Osteoblast (primary cell): ENCODE measurements around the gene RIPOR2. TPM values are rescaled to one million over a fixed set of nuclear protein-coding genes. Genes with fewer than 3 reads are reported as not detected.

Experiments
- DNase-seq: peaks from one replicate; pipeline ENCODE4 v3.0.0; 2011; ENCODE audit warnings: low spot score, mixed read lengths; ENCODE audit not compliant: insufficient read length; ENCODE audit errors: missing footprints
- H2AFZ ChIP-seq: 2 replicates; pipeline ENCODE4 v1.6.0; 2011; ENCODE audit warnings: mild to moderate bottlenecking, low read length
- H3K27ac ChIP-seq: 2 replicates; pipeline ENCODE4 v1.5.1; 2011; ENCODE audit warnings: mild to moderate bottlenecking, low read depth, low read length, moderate library complexity
- H3K27me3 ChIP-seq: 2 replicates; pipeline ENCODE4 v1.6.0; 2012; ENCODE audit warnings: mild to moderate bottlenecking, control low read depth, inconsistent platforms, low read length, moderate library complexity; ENCODE audit not compliant: insufficient read depth
- H3K36me3 ChIP-seq: 2 replicates; pipeline ENCODE4 v1.5.1; 2011; ENCODE audit warnings: mild to moderate bottlenecking, low read length, control low read depth, moderate library complexity; ENCODE audit not compliant: insufficient read depth
- H3K4me1 ChIP-seq: 2 replicates; pipeline ENCODE4 v1.5.1; 2011; ENCODE audit warnings: mild to moderate bottlenecking, low read length, control low read depth, moderate library complexity; ENCODE audit not compliant: insufficient read depth
- H3K4me2 ChIP-seq: 2 replicates; pipeline ENCODE4 v1.6.0; 2011; ENCODE audit warnings: mild to moderate bottlenecking, low read length; ENCODE audit not compliant: insufficient read depth
- H3K4me3 ChIP-seq: fragments of 200-600 bp; sonication (generic); 3 replicates; pipeline ENCODE4 v1.5.1; 2012; ENCODE audit warnings: mild to moderate bottlenecking, low read length, inconsistent platforms; ENCODE audit not compliant: insufficient read depth
- H3K79me2 ChIP-seq: 2 replicates; pipeline ENCODE4 v1.6.0; 2012; ENCODE audit warnings: mild to moderate bottlenecking, low read length, control low read depth, inconsistent platforms; ENCODE audit not compliant: insufficient read depth
- H3K9me3 ChIP-seq: 2 replicates; pipeline ENCODE4 v1.5.1; 2011; ENCODE audit warnings: low read depth, low read length, control low read depth
- H4K20me1 ChIP-seq: 2 replicates; pipeline ENCODE4 v1.6.0; 2012; ENCODE audit warnings: mild to moderate bottlenecking, low read length, control low read depth; ENCODE audit not compliant: insufficient read depth
- total RNA-seq: library from RNA; depleted of rRNA; stranded (reverse); fragments of >200 nt; gene quantifications from 2 replicates; pipeline ENCODE4 v1.2.3, GENCODE V29; 2012
- TF ChIP-seq, protein P1 (sequence below): IDR thresholded peaks from 2 replicates; pipeline ENCODE4 v1.5.1; 2011; ENCODE audit warnings: mild to moderate bottlenecking, low read depth, low read length, moderate library complexity; ENCODE audit errors: extremely low read depth

Gene RIPOR2
- total RNA-seq, 1 donor = 1.4 TPM

DNA sequence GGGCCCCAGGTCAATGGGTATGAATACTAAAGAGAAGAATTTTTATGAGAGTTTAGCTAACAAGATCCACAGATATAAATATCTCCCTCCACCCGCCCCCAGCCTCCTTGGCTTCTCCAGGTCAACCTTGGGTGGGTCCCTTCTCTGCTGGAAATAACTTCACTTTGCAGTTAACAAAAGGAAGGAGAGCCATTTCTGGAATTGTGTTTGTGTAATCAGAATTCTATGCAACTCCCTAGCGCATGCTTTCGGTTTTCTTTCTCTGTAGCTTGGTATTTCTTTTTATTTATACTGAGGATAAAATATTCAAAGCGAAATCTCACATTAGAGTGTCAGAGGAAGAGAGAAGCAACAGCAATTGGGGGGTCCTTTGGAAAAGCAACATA is 27.1 kb downstream of the RIPOR2 start:
- TF ChIP-seq, protein P1, sequence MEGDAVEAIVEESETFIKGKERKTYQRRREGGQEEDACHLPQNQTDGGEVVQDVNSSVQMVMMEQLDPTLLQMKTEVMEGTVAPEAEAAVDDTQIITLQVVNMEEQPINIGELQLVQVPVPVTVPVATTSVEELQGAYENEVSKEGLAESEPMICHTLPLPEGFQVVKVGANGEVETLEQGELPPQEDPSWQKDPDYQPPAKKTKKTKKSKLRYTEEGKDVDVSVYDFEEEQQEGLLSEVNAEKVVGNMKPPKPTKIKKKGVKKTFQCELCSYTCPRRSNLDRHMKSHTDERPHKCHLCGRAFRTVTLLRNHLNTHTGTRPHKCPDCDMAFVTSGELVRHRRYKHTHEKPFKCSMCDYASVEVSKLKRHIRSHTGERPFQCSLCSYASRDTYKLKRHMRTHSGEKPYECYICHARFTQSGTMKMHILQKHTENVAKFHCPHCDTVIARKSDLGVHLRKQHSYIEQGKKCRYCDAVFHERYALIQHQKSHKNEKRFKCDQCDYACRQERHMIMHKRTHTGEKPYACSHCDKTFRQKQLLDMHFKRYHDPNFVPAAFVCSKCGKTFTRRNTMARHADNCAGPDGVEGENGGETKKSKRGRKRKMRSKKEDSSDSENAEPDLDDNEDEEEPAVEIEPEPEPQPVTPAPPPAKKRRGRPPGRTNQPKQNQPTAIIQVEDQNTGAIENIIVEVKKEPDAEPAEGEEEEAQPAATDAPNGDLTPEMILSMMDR = no peak
- Histone ChIP-seq H3K4me1 (peaks cover 23% of the 10 kb centered on the region), H3K4me2 (peak overlapping the region; percentile 90), H2AFZ (peak overlapping the region; percentile 41), H3K36me3 (no peaks in the 10 kb centered on the region), H3K79me2 (no peaks in the 10 kb centered on the region), H4K20me1 (no peaks in the 10 kb centered on the region), H3K27me3 (peaks cover 37% of the 10 kb centered on the region), H3K27ac (no peak overlapping the region), H3K4me3 (peak overlapping the region; percentile 76), H3K9me3 (no peaks in the 10 kb centered on the region)
- peak; percentile 62 for DNase-seq

DNA sequence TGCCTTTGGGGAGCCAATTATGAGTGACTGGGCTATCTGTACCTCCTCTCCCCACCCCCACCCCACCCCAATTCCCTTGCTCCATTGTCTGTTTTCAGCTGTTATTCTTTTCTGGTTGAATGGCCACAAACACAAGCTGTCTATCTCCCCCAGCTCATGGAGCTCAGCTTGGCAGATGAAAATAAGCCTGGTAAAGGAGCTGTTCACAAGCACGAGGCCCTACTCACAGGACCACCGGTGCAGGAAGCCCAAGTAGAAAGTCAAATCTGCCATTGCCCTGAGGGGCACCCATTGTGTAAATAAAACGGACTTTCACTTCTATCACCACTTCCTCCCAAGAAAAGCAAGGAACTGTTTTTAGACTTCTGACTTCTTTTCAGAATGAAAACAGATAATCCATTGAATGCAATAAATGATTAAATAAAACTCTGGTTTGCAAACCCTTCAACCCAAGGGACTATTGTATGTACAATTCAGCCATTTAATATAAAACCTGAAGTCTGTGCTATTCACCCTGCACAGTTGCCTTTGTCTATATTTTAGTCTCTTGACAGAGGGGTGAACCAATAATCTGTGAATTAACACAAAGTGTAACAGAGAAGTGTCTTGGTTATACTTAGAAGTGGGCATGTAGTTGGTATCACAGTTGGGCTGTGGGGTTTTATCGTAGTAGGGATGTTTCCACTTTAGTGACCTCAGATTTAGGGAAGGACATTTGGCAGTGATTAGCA is 27.7 kb downstream of the RIPOR2 start:
- TF ChIP-seq, protein P1 = no peak
- peak overlapping the region; percentile 90 for H3K4me2 ChIP-seq
- H3K4me1 ChIP-seq = peaks cover 24% of the 10 kb centered on the region
- H3K9me3 ChIP-seq = no peaks in the 10 kb centered on the region
- no peak for DNase-seq
- H3K4me3 ChIP-seq = peak overlapping the region; percentile 76
- H4K20me1 ChIP-seq = no peaks in the 10 kb centered on the region
- H3K27me3 ChIP-seq = peaks cover 31% of the 10 kb centered on the region
- H3K79me2 ChIP-seq = no peaks in the 10 kb centered on the region
- H2AFZ ChIP-seq = peak overlapping the region; percentile 41
- no peaks in the 10 kb centered on the region for H3K36me3 ChIP-seq
- H3K27ac ChIP-seq = no peak overlapping the region

DNA sequence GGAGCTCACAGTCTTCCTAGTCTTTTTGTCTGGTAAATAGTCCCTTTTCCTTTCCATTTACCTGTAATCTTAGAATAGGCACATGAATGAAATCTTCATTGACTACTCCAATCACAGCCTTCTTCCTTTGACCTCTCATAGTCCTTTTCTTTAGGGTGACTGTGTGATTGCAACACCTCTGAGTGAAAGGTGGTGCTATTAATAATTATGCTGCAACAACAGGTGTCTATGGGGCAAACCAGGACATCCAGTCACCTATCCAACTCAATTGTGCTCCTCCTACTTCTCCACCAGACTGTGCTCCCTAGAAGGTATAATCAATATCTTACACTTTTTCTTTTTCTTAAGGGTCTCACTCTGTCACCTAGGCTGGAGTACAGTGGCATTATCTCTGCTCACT is 29.4 kb downstream of the RIPOR2 start:
- Histone ChIP-seq H3K79me2 (no peaks in the 10 kb centered on the region), H3K9me3 (no peaks in the 10 kb centered on the region), H3K27ac (no peak overlapping the region), H2AFZ (no peak overlapping the region), H3K4me2 (no peak overlapping the region), H3K4me3 (no peak overlapping the region), H3K4me1 (peaks cover 29% of the 10 kb centered on the region), H3K27me3 (peaks cover 14% of the 10 kb centered on the region), H3K36me3 (no peaks in the 10 kb centered on the region), H4K20me1 (no peaks in the 10 kb centered on the region)
- DNase-seq = no peak
- TF ChIP-seq, protein P1 = no peak

DNA sequence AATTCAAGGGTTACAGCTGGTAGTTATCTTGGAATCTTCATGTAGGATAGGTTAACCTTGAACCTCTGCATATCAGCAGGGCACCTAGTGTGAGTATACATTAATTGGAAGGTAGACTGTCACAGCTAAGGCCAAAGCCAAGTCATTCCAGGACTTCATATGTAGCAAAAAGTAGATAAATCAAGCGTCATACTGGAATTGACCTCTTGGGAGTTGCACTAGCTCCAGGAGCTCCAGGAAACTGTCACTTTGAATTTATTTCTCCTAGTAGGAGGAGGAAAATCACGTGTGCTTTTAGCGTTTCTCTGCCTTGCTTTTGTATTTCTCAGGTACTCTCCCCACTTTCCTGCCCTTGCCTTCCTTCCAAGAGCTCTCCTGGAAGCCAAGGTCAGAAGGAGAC is 30.3 kb downstream of the RIPOR2 start:
- Histone ChIP-seq H3K36me3 (no peaks in the 10 kb centered on the region), H3K4me1 (peaks cover 27% of the 10 kb centered on the region), H2AFZ (no peak overlapping the region), H3K79me2 (no peaks in the 10 kb centered on the region), H3K4me3 (no peak overlapping the region), H3K9me3 (no peaks in the 10 kb centered on the region), H3K27me3 (peaks cover 10% of the 10 kb centered on the region), H4K20me1 (no peaks in the 10 kb centered on the region), H3K27ac (no peak overlapping the region), H3K4me2 (no peak overlapping the region)
- DNase-seq = no peak
- TF ChIP-seq, protein P1 = no peak
